MV-4-11 (cell line): ENCODE measurements around the gene REM2.
A peak's percentile ranks its signal among the peaks of the same experiment; 100 is the strongest.

ENCODE experiments used
- DNase-seq: peaks from one replicate; lab custom pipeline; 2025; lab: John Stamatoyannopoulos, UW

Gene REM2

GRCh38 chr14:22875003-22875747 is 7.8 kb upstream of the REM2 start:
- DNase-seq = no peak

- DNase-seq = no peak
These were observed 7.2 kb upstream of the REM2 start for GRCh38 chr14:22875748-22876319.

GRCh38 chr14:22877000-22877501 is 6.0 kb upstream of the REM2 start:
- DNase-seq = no peak

- no peak for DNase-seq
These were observed 4.5 kb upstream of the REM2 start for GRCh38 chr14:22878271-22879246.

- DNase-seq = no peak
These were observed 958 bp upstream of the REM2 start for GRCh38 chr14:22882064-22882463.

- DNase-seq = no peak
These were observed 371 bp upstream of the REM2 start for GRCh38 chr14:22882529-22883172.

- peak; percentile 34 for DNase-seq
These were observed 1.2 kb downstream of the REM2 start for GRCh38 chr14:22884076-22884737.

- DNase-seq = no peak
These were observed 1.9 kb downstream of the REM2 start for GRCh38 chr14:22884738-22885523.

GRCh38 chr14:22885975-22886374 is 3.0 kb downstream of the REM2 start:
- DNase-seq = no peak

GRCh38 chr14:22886500-22887259 is 3.7 kb downstream of the REM2 start:
- DNase-seq = peak; percentile 54

GRCh38 chr14:22887260-22887989 is 4.4 kb downstream of the REM2 start:
- peak; percentile 76 for DNase-seq

GRCh38 chr14:22887990-22888378 is 5.0 kb downstream of the REM2 start:
- DNase-seq = no peak

GRCh38 chr14:22888662-22889061 is 5.6 kb downstream of the REM2 start:
- no peak for DNase-seq

- DNase-seq = no peak
These were observed 7.4 kb downstream of the REM2 start for GRCh38 chr14:22890416-22890815.

- no peak for DNase-seq
These were observed 9.5 kb downstream of the REM2 start for GRCh38 chr14:22892488-22892887.

- DNase-seq = no peak
These were observed 10.7 kb downstream of the REM2 start for GRCh38 chr14:22893706-22894105.

GRCh38 chr14:22895402-22895801 is 12.4 kb downstream of the REM2 start:
- no peak for DNase-seq

- no peak for DNase-seq
These were observed 13.3 kb downstream of the REM2 start for GRCh38 chr14:22896356-22896755.

- DNase-seq = no peak
These were observed 13.7 kb downstream of the REM2 start for GRCh38 chr14:22896760-22897159.
